H9 (cell line): ENCODE data around the gene SLC22A8. TPM values are rescaled to one million over a fixed set of nuclear protein-coding genes. Genes with fewer than 3 reads are reported as not detected.

Source experiments
- DNase-seq: peaks from one replicate; pipeline ENCODE4 v3.0.0-alpha.2; 2017
- H2AFZ ChIP-seq: one replicate; pipeline ENCODE4 v1.6.1; 2013; ENCODE audit warnings: mild to moderate bottlenecking, low read length, control low read depth, moderate library complexity
- H2AK5ac ChIP-seq: 2 replicates; pipeline ENCODE4 v1.6.1; 2013; ENCODE audit warnings: low read length, control low read depth, mixed read lengths; ENCODE audit not compliant: insufficient read length
- H2BK120ac ChIP-seq: one replicate; pipeline ENCODE4 v1.6.1; 2013; ENCODE audit warnings: low read depth, mild to moderate bottlenecking, low read length, control low read depth, inconsistent platforms; ENCODE audit not compliant: poor library complexity, severe bottlenecking
- H2BK12ac ChIP-seq: 2 replicates; pipeline ENCODE4 v1.6.1; 2013; ENCODE audit warnings: low read length, control low read depth, mixed read lengths, low read depth; ENCODE audit not compliant: insufficient read length
- H2BK15ac ChIP-seq: 2 replicates; pipeline ENCODE4 v1.6.1; 2013; ENCODE audit warnings: low read depth, low read length, control low read depth
- H2BK20ac ChIP-seq: one replicate; pipeline ENCODE4 v1.6.1; 2013; ENCODE audit warnings: low read depth, mild to moderate bottlenecking, low read length, control low read depth, inconsistent platforms; ENCODE audit not compliant: poor library complexity, severe bottlenecking
- H2BK5ac ChIP-seq: 2 replicates; pipeline ENCODE4 v1.6.1; 2013; ENCODE audit warnings: low read length, control low read depth, mixed read lengths; ENCODE audit not compliant: insufficient read length
- H3K14ac ChIP-seq: 2 replicates; pipeline ENCODE4 v1.6.1; 2013; ENCODE audit warnings: low read length, control low read depth; ENCODE audit not compliant: insufficient read depth
- H3K18ac ChIP-seq: 2 replicates; pipeline ENCODE4 v1.6.1; 2013; ENCODE audit warnings: low read depth, mild to moderate bottlenecking, mixed read lengths, low read length, control low read depth; ENCODE audit not compliant: insufficient read length
- H3K23ac ChIP-seq: 2 replicates; pipeline ENCODE4 v1.6.1; 2013; ENCODE audit warnings: low read length, control low read depth, mixed read lengths, low read depth; ENCODE audit not compliant: insufficient read length
- H3K23me2 ChIP-seq: 2 replicates; pipeline ENCODE4 v1.6.1; 2013; ENCODE audit warnings: low read depth, mild to moderate bottlenecking, mixed read lengths, low read length, control low read depth; ENCODE audit not compliant: insufficient read length, poor library complexity, severe bottlenecking
- H3K27ac ChIP-seq: 2 replicates; pipeline ENCODE4 v1.5.1; 2013; ENCODE audit warnings: low read length, control low read depth, mixed read lengths, low read depth; ENCODE audit not compliant: insufficient read length
- H3K27me3 ChIP-seq: 2 replicates; pipeline ENCODE4 v1.6.1; 2013; ENCODE audit warnings: low read length, control low read depth, inconsistent platforms; ENCODE audit not compliant: insufficient read depth
- H3K4ac ChIP-seq: 2 replicates; pipeline ENCODE4 v1.6.1; 2013; ENCODE audit warnings: low read depth, mild to moderate bottlenecking, control low read depth, inconsistent platforms, low read length, moderate library complexity
- H3K4me1 ChIP-seq: 2 replicates; pipeline ENCODE4 v1.6.1; 2013; ENCODE audit warnings: low read length, control low read depth, inconsistent platforms; ENCODE audit not compliant: insufficient read depth
- H3K4me2 ChIP-seq: 2 replicates; pipeline ENCODE4 v1.6.1; 2013; ENCODE audit warnings: low read length, control low read depth, mixed read lengths; ENCODE audit not compliant: insufficient read length, insufficient read depth
- H3K56ac ChIP-seq: 2 replicates; pipeline ENCODE4 v1.6.1; 2013; ENCODE audit warnings: low read depth, mild to moderate bottlenecking, mixed read lengths, low read length, control low read depth; ENCODE audit not compliant: insufficient read length
- H3K79me1 ChIP-seq: 2 replicates; pipeline ENCODE4 v1.6.1; 2013; ENCODE audit warnings: low read depth, mild to moderate bottlenecking, moderate library complexity, low read length, control low read depth, inconsistent platforms; ENCODE audit not compliant: insufficient read depth, poor library complexity, severe bottlenecking
- H3K79me2 ChIP-seq: 2 replicates; pipeline ENCODE4 v1.6.1; 2013; ENCODE audit warnings: low read length, control low read depth, inconsistent platforms; ENCODE audit not compliant: insufficient read depth
- H3K9ac ChIP-seq: 2 replicates; pipeline ENCODE4 v1.6.1; 2013; ENCODE audit warnings: low read length, control low read depth, mixed read lengths; ENCODE audit not compliant: insufficient read length; ENCODE audit errors: extremely low read depth
- H3K9me3 ChIP-seq: one replicate; pipeline ENCODE4 v1.6.1; 2013; ENCODE audit warnings: low read depth, low read length, inconsistent platforms; ENCODE audit not compliant: control insufficient read depth
- H3T11ph ChIP-seq: one replicate; pipeline ENCODE4 v1.6.1; 2013; ENCODE audit warnings: mild to moderate bottlenecking, low read length, control low read depth, inconsistent platforms
- H4K20me1 ChIP-seq: one replicate; pipeline ENCODE4 v1.6.1; 2013; ENCODE audit not compliant: control insufficient read depth, insufficient read length, insufficient read depth
- H4K5ac ChIP-seq: 2 replicates; pipeline ENCODE4 v1.6.1; 2013; ENCODE audit warnings: low read depth, mild to moderate bottlenecking, mixed read lengths, low read length, control low read depth; ENCODE audit not compliant: insufficient read length
- H4K8ac ChIP-seq: replicated peaks from 2 replicates; pipeline ENCODE4 v1.6.1; 2013; ENCODE audit warnings: low read length, control low read depth, mixed read lengths, low read depth; ENCODE audit not compliant: insufficient read length
- H4K91ac ChIP-seq: 2 replicates; pipeline ENCODE4 v1.6.1; 2013; ENCODE audit warnings: low read depth, mild to moderate bottlenecking, moderate library complexity, mixed read lengths, low read length, control low read depth; ENCODE audit not compliant: insufficient read length
- H3K27ac Mint-ChIP-seq, 3 experiments: 2 replicates in 2 of 3; 3 replicates in 1 of 3; pipeline ENCODE4 v1.8.0; 2020 to 2021; ENCODE audit warnings: mixed read lengths in 3 of 3, mild to moderate bottlenecking in 1 of 3, moderate library complexity in 1 of 3
- H3K27me3 Mint-ChIP-seq: 2 replicates; pipeline ENCODE4 v1.8.0; 2021; ENCODE audit warnings: low read depth, mild to moderate bottlenecking, moderate library complexity, mixed read lengths
- H3K36me3 Mint-ChIP-seq, 3 experiments: 2 replicates in 2 of 3; 3 replicates in 1 of 3; pipeline ENCODE4 v1.8.0; 2020 to 2021; ENCODE audit warnings: low read depth in 3 of 3, mixed read lengths in 3 of 3; ENCODE audit not compliant: insufficient read depth in 1 of 3
- H3K4me1 Mint-ChIP-seq, 2 experiments: 2 replicates each; pipeline ENCODE4 v1.8.0; 2020; ENCODE audit warnings: mixed read lengths in 2 of 2
- H3K4me3 Mint-ChIP-seq, 2 experiments: 2 replicates in 1 of 2; 3 replicates in 1 of 2; pipeline ENCODE4 v1.8.0; 2020 to 2021; ENCODE audit warnings: mild to moderate bottlenecking in 2 of 2, mixed read lengths in 2 of 2, moderate library complexity in 1 of 2
- H3K9me3 Mint-ChIP-seq, 2 experiments: 2 replicates in 1 of 2; 3 replicates in 1 of 2; pipeline ENCODE4 v1.8.0; 2020; ENCODE audit warnings: mild to moderate bottlenecking in 2 of 2, mixed read lengths in 2 of 2, moderate library complexity in 1 of 2
- WGBS: extraction: QIAGEN DNeasy Blood & Tissue Kit; methylation state at CpG from one replicate; pipeline ENCODE4 v1.1.7; 2013; ENCODE audit warnings: missing lambda C conversion rate, low lambda C conversion rate, mixed read lengths; ENCODE audit not compliant: insufficient read length; ENCODE audit errors: extremely low coverage; 5-methylcytosine and 5-hydroxymethylcytosine counted together
- total RNA-seq: library from RNA; stranded (reverse); gene quantifications from 2 replicates; pipeline ENCODE4 v1.2.1, GENCODE V29; 2021
- TF ChIP-seq, protein P1 (sequence below): fragments of 200-600 bp; sonication (generic); conservative IDR thresholded peaks from 3 replicates; pipeline ENCODE4 v1.8.0; 2021; ENCODE audit warnings: antibody characterized with exemption, mild to moderate bottlenecking

The SLC22A8 gene
- total RNA-seq, 1 experiment from 2014 or later, result not detected

- H3K4me2 ChIP-seq, result no peak overlapping the region
- H3K9me3 Mint-ChIP-seq, result peaks cover 2 to 7% of the 10 kb centered on the region in 2 experiments; a peak in 3 of 5 replicates
- peak; percentile 85 for DNase-seq
- TF ChIP-seq, protein P1, sequence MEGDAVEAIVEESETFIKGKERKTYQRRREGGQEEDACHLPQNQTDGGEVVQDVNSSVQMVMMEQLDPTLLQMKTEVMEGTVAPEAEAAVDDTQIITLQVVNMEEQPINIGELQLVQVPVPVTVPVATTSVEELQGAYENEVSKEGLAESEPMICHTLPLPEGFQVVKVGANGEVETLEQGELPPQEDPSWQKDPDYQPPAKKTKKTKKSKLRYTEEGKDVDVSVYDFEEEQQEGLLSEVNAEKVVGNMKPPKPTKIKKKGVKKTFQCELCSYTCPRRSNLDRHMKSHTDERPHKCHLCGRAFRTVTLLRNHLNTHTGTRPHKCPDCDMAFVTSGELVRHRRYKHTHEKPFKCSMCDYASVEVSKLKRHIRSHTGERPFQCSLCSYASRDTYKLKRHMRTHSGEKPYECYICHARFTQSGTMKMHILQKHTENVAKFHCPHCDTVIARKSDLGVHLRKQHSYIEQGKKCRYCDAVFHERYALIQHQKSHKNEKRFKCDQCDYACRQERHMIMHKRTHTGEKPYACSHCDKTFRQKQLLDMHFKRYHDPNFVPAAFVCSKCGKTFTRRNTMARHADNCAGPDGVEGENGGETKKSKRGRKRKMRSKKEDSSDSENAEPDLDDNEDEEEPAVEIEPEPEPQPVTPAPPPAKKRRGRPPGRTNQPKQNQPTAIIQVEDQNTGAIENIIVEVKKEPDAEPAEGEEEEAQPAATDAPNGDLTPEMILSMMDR, result peak; percentile 90
- peaks cover 26 to 38% of the 10 kb centered on the region in 2 experiments for H3K4me1 Mint-ChIP-seq
- H3K27ac Mint-ChIP-seq, result no peak overlapping the region; a peak in 1 of 7 replicates
- peaks cover 29% of the 10 kb centered on the region for H3K27me3 Mint-ChIP-seq
- no peak overlapping the region for H3K4ac ChIP-seq
- no peak overlapping the region for H2BK5ac ChIP-seq
- H4K91ac ChIP-seq, result no peak overlapping the region
- no peak overlapping the region for H3K9ac ChIP-seq
- no peaks in the 10 kb centered on the region for H3K79me2 ChIP-seq
- no peak overlapping the region for H3K18ac ChIP-seq
- H3K79me1 ChIP-seq, result no peaks in the 10 kb centered on the region
- H2BK20ac ChIP-seq, result no peak overlapping the region
- H2BK12ac ChIP-seq, result no peak overlapping the region
- H3K27ac ChIP-seq, result no peak overlapping the region
- no peak overlapping the region for H3K56ac ChIP-seq
- H4K8ac ChIP-seq, result no peak overlapping the region
- no peak overlapping the region for H2BK120ac ChIP-seq
- WGBS, result no CpG with 5 or more reads among the region's 24 CpGs
- no peak overlapping the region for H2AK5ac ChIP-seq
- no peak overlapping the region for H3K14ac ChIP-seq
- no peak overlapping the region for H3K23ac ChIP-seq
- no peak overlapping the region for H2BK15ac ChIP-seq
- H3K23me2 ChIP-seq, result no peaks in the 10 kb centered on the region
- H3K4me3 Mint-ChIP-seq, result no peak overlapping the region
- H3K27me3 ChIP-seq, result no peaks in the 10 kb centered on the region
- no peaks in the 10 kb centered on the region for H3K4me1 ChIP-seq
- H3K36me3 Mint-ChIP-seq, result peaks cover 0 to 4% (median 0%) of the 10 kb centered on the region in 3 experiments; a peak in 2 of 7 replicates
- no peak overlapping the region for H3T11ph ChIP-seq
- no peaks in the 10 kb centered on the region for H4K20me1 ChIP-seq
- no peak overlapping the region for H2AFZ ChIP-seq
- no peaks in the 10 kb centered on the region for H3K9me3 ChIP-seq
- no peak overlapping the region for H4K5ac ChIP-seq
Measured at GRCh38 chr11:63020671-63021291, 5.1 kb upstream of the SLC22A8 start.
